Measurements from ENCODE around the gene EMC10.

The EMC10 gene

GRCh38 chr19:50488389-50489194, 12.3 kb downstream of the EMC10 start:
- no peak overlapping the region for H3K27ac ChIP-seq
- TF ChIP-seq ZFX (IDR thresholded peaks at IDR 0.05) = no peak
- TF ChIP-seq CTCF (conservative IDR thresholded peaks at IDR 0.05) = no peak

- no peak overlapping the region for H3K27ac ChIP-seq
- TF ChIP-seq CTCF (conservative IDR thresholded peaks at IDR 0.05) (no peak), ZFX (IDR thresholded peaks at IDR 0.05) (no peak)
Measured at GRCh38 chr19:50489461-50490011, 13.2 kb downstream of the EMC10 start.

- TF ChIP-seq ZFX (IDR thresholded peaks at IDR 0.05) (no peak), CTCF (conservative IDR thresholded peaks at IDR 0.05) (no peak)
- H3K27ac ChIP-seq = no peak overlapping the region
Measured at GRCh38 chr19:50490411-50490811, 14.1 kb downstream of the EMC10 start.

GRCh38 chr19:50490991-50491472, 14.7 kb downstream of the EMC10 start:
- no peak overlapping the region for H3K27ac ChIP-seq
- TF ChIP-seq ZFX (IDR thresholded peaks at IDR 0.05) = no peak
- no peak for TF ChIP-seq CTCF (conservative IDR thresholded peaks at IDR 0.05)

- H3K27ac ChIP-seq = no peak overlapping the region
Measured at GRCh38 chr19:50492303-50493052, 16.2 kb downstream of the EMC10 start.

GRCh38 chr19:50493171-50493570, 16.9 kb downstream of the EMC10 start:
- TF ChIP-seq CTCF (conservative IDR thresholded peaks at IDR 0.05) = no peak
- TF ChIP-seq ZFX (IDR thresholded peaks at IDR 0.05) = no peak
- no peak overlapping the region for H3K27ac ChIP-seq

More at GRCh38 chr19:50492303-50493052, 16.2 kb downstream of the EMC10 start:
- TF ChIP-seq CTCF (conservative IDR thresholded peaks at IDR 0.05) = no peak
- TF ChIP-seq ZFX (IDR thresholded peaks at IDR 0.05) = no peak
